Esophagus muscularis mucosa (tissue), 4 donors: ENCODE measurements around the gene CDH4. TPM values are rescaled to one million over a fixed set of nuclear protein-coding genes. Genes with fewer than 3 reads are reported as not detected.

Experiments used
- DNase-seq: peaks from one replicate; pipeline ENCODE4 v3.0.0-alpha.2; 2017; ENCODE audit errors: extremely low spot score
- H3K27ac ChIP-seq, 4 donors: fragments of 200-600 bp; sonication (generic); replicated peaks in 1 of 4; 1 replicate in 3 of 4; 2 replicates in 1 of 4; pipeline ENCODE4 v1.5.1; 2016 to 2019; ENCODE audit warnings: mild to moderate bottlenecking in 1 of 4
- H3K27me3 ChIP-seq, 4 donors: fragments of 200-600 bp; sonication (generic); one replicate each; pipeline versions ENCODE4 v1.5.1 to v1.6.0; 2016 to 2019
- H3K36me3 ChIP-seq, 4 donors: fragments of 200-600 bp; sonication (generic); one replicate each; pipeline ENCODE4 v1.5.1; 2016 to 2019
- H3K4me1 ChIP-seq, 4 donors: fragments of 200-600 bp; sonication (generic); one replicate each; pipeline ENCODE4 v1.5.1; 2016 to 2019
- H3K4me3 ChIP-seq, 4 donors: fragments of 200-600 bp; sonication (generic); 1 replicate in 2 of 4; 2 replicates in 2 of 4; pipeline ENCODE4 v1.5.1; 2016 to 2019; ENCODE audit warnings: mild to moderate bottlenecking in 4 of 4, moderate library complexity in 1 of 4
- H3K9me3 ChIP-seq, 4 donors: fragments of 200-600 bp; sonication (generic); 1 replicate in 3 of 4; 2 replicates in 1 of 4; pipeline ENCODE4 v1.5.1; 2016 to 2019
- EP300 ChIP-seq: sonication (generic); formaldehyde crosslinking; IDR thresholded peaks from one replicate; pipeline ENCODE4 v1.6.1; 2017; ENCODE audit warnings: antibody characterized with exemption
- POLR2A ChIP-seq: fragments of 450-650 bp; IDR thresholded peaks from one replicate; pipeline ENCODE4 v1.6.1; 2017; ENCODE audit warnings: antibody characterized with exemption, moderate library complexity, mild to moderate bottlenecking, low read depth
- POLR2AphosphoS5 ChIP-seq, 2 donors: sonication (generic); formaldehyde crosslinking; IDR thresholded peaks; one replicate each; pipeline ENCODE4 v1.6.1; 2017; ENCODE audit warnings: antibody characterized with exemption in 2 of 2
- WGBS: methylation state at CpG from one replicate; pipeline ENCODE4 v1.1.5; 2018; 5-methylcytosine and 5-hydroxymethylcytosine counted together
- intact Hi-C: fragments of 100-400 bp; cut with DNase I; formaldehyde crosslinking; loops from one replicate; pipeline ENCODE4 v1.15.1; 2023
- total RNA-seq, 4 donors: library from RNA; depleted of rRNA; stranded (reverse); fragments of >200 nt; gene quantifications; one replicate each; pipeline versions ENCODE4 v1.1.0 to v1.2.1, GENCODE V29; 2016
- TF ChIP-seq, protein P1 (sequence below), 3 experiments: fragments of 200-600 bp in 2 of 3; fragments of 450-650 bp in 1 of 3; sonication (generic) in 2 of 3; IDR thresholded peaks; one replicate each; pipeline ENCODE4 v1.5.1; 2017 to 2019; ENCODE audit warnings: antibody characterized with exemption in 3 of 3, mild to moderate bottlenecking in 2 of 3, moderate library complexity in 1 of 3

The CDH4 gene
- total RNA-seq, 4 donors from 2014 or later, result 0.42 to 1.3 (median 0.48) TPM

DNA sequence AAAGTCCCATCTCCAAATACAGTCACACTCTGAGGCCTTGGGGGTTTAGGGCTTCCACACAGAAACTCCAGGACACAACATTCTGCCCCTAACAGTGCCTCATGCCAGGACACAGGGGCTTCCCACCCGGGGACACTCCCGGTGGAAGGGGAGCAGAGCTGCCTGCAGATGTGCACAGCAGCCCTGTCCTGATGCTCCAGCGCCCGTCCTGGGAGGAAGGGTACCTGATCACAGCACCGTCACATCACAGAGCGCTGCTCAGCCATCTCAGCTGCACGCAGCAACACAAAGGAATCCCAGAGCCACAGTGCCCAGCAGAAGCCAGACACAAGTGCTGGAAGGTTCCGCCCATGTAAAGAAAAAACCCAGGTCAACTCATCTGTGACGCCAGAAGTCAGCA, 657.0 kb downstream of the CDH4 start:
- peaks cover 0 to 26% (median 0%) of the 10 kb centered on the region in 4 donors for H3K27me3 ChIP-seq
- no peaks in the 10 kb centered on the region for H3K4me1 ChIP-seq
- no peaks in the 10 kb centered on the region for H3K36me3 ChIP-seq
- no peak for DNase-seq
- intact Hi-C loops, result no loop called here
- 93% methylated on average over 9 of the region's 9 CpGs for WGBS
- peaks cover 0 to 8% (median 3%) of the 10 kb centered on the region in 4 donors for H3K9me3 ChIP-seq
- TF ChIP-seq POLR2AphosphoS5 (IDR thresholded peaks at IDR 0.05) (no peak), POLR2A (no peak), EP300 (no peak)
- TF ChIP-seq, protein P1, sequence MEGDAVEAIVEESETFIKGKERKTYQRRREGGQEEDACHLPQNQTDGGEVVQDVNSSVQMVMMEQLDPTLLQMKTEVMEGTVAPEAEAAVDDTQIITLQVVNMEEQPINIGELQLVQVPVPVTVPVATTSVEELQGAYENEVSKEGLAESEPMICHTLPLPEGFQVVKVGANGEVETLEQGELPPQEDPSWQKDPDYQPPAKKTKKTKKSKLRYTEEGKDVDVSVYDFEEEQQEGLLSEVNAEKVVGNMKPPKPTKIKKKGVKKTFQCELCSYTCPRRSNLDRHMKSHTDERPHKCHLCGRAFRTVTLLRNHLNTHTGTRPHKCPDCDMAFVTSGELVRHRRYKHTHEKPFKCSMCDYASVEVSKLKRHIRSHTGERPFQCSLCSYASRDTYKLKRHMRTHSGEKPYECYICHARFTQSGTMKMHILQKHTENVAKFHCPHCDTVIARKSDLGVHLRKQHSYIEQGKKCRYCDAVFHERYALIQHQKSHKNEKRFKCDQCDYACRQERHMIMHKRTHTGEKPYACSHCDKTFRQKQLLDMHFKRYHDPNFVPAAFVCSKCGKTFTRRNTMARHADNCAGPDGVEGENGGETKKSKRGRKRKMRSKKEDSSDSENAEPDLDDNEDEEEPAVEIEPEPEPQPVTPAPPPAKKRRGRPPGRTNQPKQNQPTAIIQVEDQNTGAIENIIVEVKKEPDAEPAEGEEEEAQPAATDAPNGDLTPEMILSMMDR (IDR thresholded peaks at IDR 0.05), result no peak
- no peak overlapping the region for H3K4me3 ChIP-seq
- H3K27ac ChIP-seq, result no peak overlapping the region

DNA sequence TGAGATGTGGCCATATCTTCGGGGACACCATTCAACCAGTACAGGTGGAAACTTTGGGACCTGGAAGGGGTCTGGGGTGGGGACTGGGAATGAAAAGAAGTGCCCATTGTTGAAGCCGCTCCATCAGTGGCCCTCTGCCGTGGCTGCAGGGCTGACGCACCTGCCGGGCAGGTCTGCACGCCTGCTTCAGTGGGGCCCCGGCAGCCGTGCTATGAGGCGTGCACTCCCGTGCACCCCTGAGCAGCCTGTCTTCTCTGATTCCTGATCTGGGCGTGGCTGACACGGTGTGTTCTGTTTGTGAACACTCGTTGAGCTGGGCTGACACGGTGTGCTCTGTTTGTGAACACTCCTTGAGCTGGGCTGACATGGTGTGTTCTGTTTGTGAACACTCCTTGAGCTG, 657.8 kb downstream of the CDH4 start:
- Histone ChIP-seq H3K9me3 (peaks cover 0 to 8% (median 3%) of the 10 kb centered on the region in 4 donors), H3K36me3 (no peaks in the 10 kb centered on the region), H3K4me3 (no peak overlapping the region), H3K4me1 (no peaks in the 10 kb centered on the region), H3K27me3 (peaks cover 0 to 21% (median 0%) of the 10 kb centered on the region in 4 donors), H3K27ac (no peak overlapping the region)
- WGBS, result 85% methylated on average over 14 of the region's 14 CpGs
- intact Hi-C loops, result no loop called here
- no peak for DNase-seq
- no peak for TF ChIP-seq EP300
- no peak for TF ChIP-seq POLR2AphosphoS5 (IDR thresholded peaks at IDR 0.05)
- TF ChIP-seq, protein P1 (IDR thresholded peaks at IDR 0.05), result no peak
- no peak for TF ChIP-seq POLR2A

DNA sequence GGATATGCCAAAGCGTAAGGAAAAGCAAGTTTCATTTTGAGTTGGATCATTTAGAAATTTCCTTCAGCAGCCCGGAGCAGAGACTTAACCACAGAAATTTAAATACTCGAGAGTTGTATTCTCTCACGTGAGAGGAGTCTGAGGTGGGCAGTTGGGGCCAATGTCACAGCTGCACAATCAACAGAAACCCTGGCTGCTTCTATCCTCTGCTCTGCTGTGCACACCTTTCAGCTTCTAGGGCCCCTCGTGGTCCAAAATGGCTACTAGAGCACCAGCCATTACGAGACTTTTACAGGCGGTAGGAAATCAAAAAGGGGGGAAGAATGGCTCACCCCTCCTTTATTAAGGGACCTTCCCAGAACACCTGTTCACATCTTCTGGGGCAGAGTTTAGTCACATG, 659.8 kb downstream of the CDH4 start:
- H3K9me3 ChIP-seq, result peaks cover 0 to 8% (median 3%) of the 10 kb centered on the region in 4 donors
- no peaks in the 10 kb centered on the region for H3K4me1 ChIP-seq
- H3K36me3 ChIP-seq, result no peaks in the 10 kb centered on the region
- peaks cover 0 to 32% (median 0%) of the 10 kb centered on the region in 4 donors for H3K27me3 ChIP-seq
- 96% methylated on average over 7 of the region's 7 CpGs for WGBS
- no peak overlapping the region for H3K4me3 ChIP-seq
- DNase-seq, result no peak
- H3K27ac ChIP-seq, result no peak overlapping the region
- intact Hi-C loops, result no loop called here
- no peak for TF ChIP-seq POLR2AphosphoS5 (IDR thresholded peaks at IDR 0.05)
- TF ChIP-seq, protein P1 (IDR thresholded peaks at IDR 0.05), result no peak
- TF ChIP-seq POLR2A, result no peak
- TF ChIP-seq EP300, result no peak

DNA sequence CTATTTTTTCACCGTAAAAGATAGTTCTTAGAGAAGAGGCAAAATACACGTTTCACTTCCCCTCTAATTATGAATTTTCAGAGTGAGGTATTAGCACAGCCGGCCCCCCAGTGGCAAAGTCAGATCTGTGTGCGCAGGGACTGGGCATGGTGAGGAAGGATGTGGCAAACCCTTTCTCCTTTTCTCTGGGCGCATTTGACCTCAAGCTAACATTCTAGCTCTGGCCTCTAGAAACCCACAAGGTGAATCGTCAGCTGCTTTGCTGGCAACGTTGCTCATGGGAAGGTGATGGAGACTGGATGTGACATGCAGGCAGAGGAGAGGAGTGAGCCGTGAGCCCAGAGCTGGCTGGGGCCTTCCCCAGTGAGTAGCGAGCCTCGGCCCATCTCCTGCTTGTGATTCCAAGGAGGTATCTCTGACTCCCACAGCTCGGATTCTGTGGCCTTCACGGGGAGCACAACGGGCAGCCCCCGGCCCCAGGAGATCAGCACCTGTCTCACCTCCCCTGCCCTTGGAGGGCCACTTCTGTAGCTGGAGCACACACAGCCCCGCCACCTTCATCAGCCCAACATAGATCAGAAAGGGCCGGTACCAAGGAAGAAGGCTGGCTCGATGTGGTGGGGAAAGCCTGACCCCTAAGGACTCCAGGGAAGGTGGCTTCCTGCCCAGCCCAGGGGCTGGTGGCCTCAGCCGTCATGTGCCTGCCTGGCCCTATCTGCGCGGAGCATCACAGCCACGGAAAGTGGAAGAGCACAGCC, 660.8 kb downstream of the CDH4 start:
- WGBS, result 69% methylated on average over 17 of the region's 21 CpGs
- Histone ChIP-seq H3K4me3 (no peak overlapping the region), H3K9me3 (peaks cover 0 to 8% (median 3%) of the 10 kb centered on the region in 4 donors), H3K27me3 (peaks cover 0 to 33% (median 0%) of the 10 kb centered on the region in 4 donors), H3K27ac (no peak overlapping the region), H3K4me1 (no peaks in the 10 kb centered on the region), H3K36me3 (no peaks in the 10 kb centered on the region)
- no peak for DNase-seq
- intact Hi-C loops, result no loop called here
- no peak for TF ChIP-seq EP300
- no peak for TF ChIP-seq POLR2A
- no peak for TF ChIP-seq POLR2AphosphoS5 (IDR thresholded peaks at IDR 0.05)
- TF ChIP-seq, protein P1 (IDR thresholded peaks at IDR 0.05), result no peak
